H1 (cell line): ENCODE data around the gene ACSF2. TPM values are rescaled to one million over a fixed set of nuclear protein-coding genes. Genes with fewer than 3 reads are reported as not detected.

Source experiments
- ASH2L ChIP-seq: fragments of 200-600, 300-600 bp; sonication (generic); IDR thresholded peaks from one replicate; pipeline ENCODE4 v1.7.1; 2017; ENCODE audit warnings: low read length
- POLR2A ChIP-seq, 2 experiments: IDR thresholded peaks; 1 replicate in 1 of 2; 2 replicates in 1 of 2; pipeline ENCODE4 v1.6.1; 2011; ENCODE audit warnings: low read depth in 2 of 2, low read length in 2 of 2, mild to moderate bottlenecking in 2 of 2; ENCODE audit errors: control extremely low read depth in 1 of 2
- SP1 ChIP-seq: IDR thresholded peaks from 2 replicates; pipeline ENCODE4 v1.6.1; 2011; ENCODE audit warnings: low read depth, low read length
- SRF ChIP-seq: IDR thresholded peaks from 2 replicates; pipeline ENCODE4 v1.6.1; 2011; ENCODE audit warnings: mild to moderate bottlenecking, low read depth, low read length, moderate library complexity
- TCF12 ChIP-seq: IDR thresholded peaks from 2 replicates; pipeline ENCODE4 v1.6.1; 2011; ENCODE audit warnings: low read depth, mild to moderate bottlenecking, low read length
- polyA plus RNA-seq, 7 experiments: library from polyadenylated mRNA; depleted of rRNA in 3 of 7; stranded (reverse) in 5 of 7; unstranded in 2 of 7; fragments of >200 nt in 5 of 7; fragments of 200-250 nt in 2 of 7; gene quantifications; 1 replicate in 5 of 7; 2 replicates in 1 of 7; 4 replicates in 1 of 7; pipeline versions ENCODE4 v1.2.1 to v1.2.3, GENCODE V29; 2011 to 2013; ENCODE audit warnings: missing spikeins in 2 of 7, mixed read lengths in 2 of 7
- total RNA-seq: library from RNA; stranded (reverse); fragmentation: NEBNext Ultra II Directional; extraction: Animal tissue kit (Norgen Biotek cat#: 25700); gene quantifications from 2 replicates; pipeline ENCODE4 v1.2.1, GENCODE V29; 2021

ACSF2 gene
- total and polyA plus RNA-seq, 2 of the 8 experiments (the other 6 are each of a cell fraction or from before 2014, with no cell fraction given) = 14.5 to 16.3 TPM

GRCh38 chr17:50437409-50437808 lies 11.4 kb downstream of the ACSF2 start (continued):
- TF ChIP-seq SP1 = no peak
- no peak for TF ChIP-seq ASH2L
- no peak for TF ChIP-seq TCF12
- no peak for TF ChIP-seq POLR2A (IDR thresholded peaks at IDR 0.05; ENCODE audit: control extremely low read depth in 1 of 2, low read depth in 2 of 2, low read length in 2 of 2)
- TF ChIP-seq SRF = no peak
- TF ChIP-seq, all 59 proteins: peak for 0
